Peyer's patch (tissue), 4 donors: ENCODE measurements around the gene RALGPS1. TPM values are rescaled to one million over a fixed set of nuclear protein-coding genes. Genes with fewer than 3 reads are reported as not detected.

Source experiments
- DNase-seq, 3 donors: peaks; one replicate each; pipeline ENCODE4 v3.0.0-alpha.2; 2017 to 2019
- H3K27ac ChIP-seq, 4 donors: fragments of 200-600 bp; sonication (generic); one replicate each; pipeline ENCODE4 v1.5.1; 2016 to 2019
- H3K27me3 ChIP-seq, 2 donors: fragments of 200-600 bp; sonication (generic); one replicate each; pipeline ENCODE4 v1.5.1; 2019
- H3K36me3 ChIP-seq, 3 donors: fragments of 200-600 bp; sonication (generic); one replicate each; pipeline ENCODE4 v1.5.1; 2016 to 2019
- H3K4me1 ChIP-seq, 4 donors: fragments of 200-600 bp; sonication (generic); one replicate each; pipeline ENCODE4 v1.5.1; 2016 to 2019
- H3K4me3 ChIP-seq, 4 donors: fragments of 200-600 bp; sonication (generic); 1 replicate in 3 of 4; 2 replicates in 1 of 4; pipeline ENCODE4 v1.5.1; 2016 to 2019; ENCODE audit warnings: mild to moderate bottlenecking in 1 of 4
- H3K9me3 ChIP-seq, 4 donors: fragments of 200-600 bp; sonication (generic); one replicate each; pipeline ENCODE4 v1.5.1; 2016 to 2019; ENCODE audit warnings: mild to moderate bottlenecking in 1 of 4
- POLR2A ChIP-seq, 2 donors: fragments of 450-650 bp; IDR thresholded peaks; one replicate each; pipeline ENCODE4 v1.5.1; 2017; ENCODE audit warnings: antibody characterized with exemption in 2 of 2, mild to moderate bottlenecking in 2 of 2, moderate library complexity in 2 of 2
- total RNA-seq, 4 donors: library from RNA; depleted of rRNA; stranded (reverse); fragments of >200 nt; gene quantifications; one replicate each; pipeline ENCODE4 v1.1.0, GENCODE V29; 2016
- TF ChIP-seq, protein P1 (sequence below), 6 experiments: fragments of 450-650 bp in 4 of 6; fragments of 200-600 bp in 2 of 6; sonication (generic) in 1 of 6; IDR thresholded peaks; one replicate each; pipeline ENCODE4 v1.5.1; 2017 to 2019; ENCODE audit warnings: antibody characterized with exemption in 6 of 6, mild to moderate bottlenecking in 3 of 6, moderate library complexity in 1 of 6

Gene RALGPS1
- total RNA-seq, 4 donors from 2014 or later: 38.8 to 158 (median 141) TPM

DNA sequence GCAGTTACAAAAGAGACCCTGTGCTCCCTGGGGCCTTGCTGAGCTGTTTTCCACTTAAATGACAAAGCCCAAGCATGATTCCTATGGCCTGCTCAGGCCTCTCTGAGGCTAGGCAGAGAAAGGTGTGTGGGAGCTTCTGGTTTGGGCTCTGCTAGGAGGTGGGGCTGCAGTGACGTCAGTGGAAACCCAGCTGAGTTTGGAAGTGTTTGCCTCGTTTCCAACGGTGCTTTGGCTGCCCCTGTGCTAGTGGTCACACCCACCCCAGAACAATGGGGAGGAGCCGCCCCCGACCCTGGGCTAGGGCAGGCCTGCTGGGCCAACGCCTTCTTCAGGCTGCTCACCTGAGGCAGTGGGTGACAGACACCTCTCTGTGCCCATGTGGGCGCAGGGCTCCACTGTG lies 197.5 kb downstream of the RALGPS1 start:
- TF ChIP-seq, protein P1, sequence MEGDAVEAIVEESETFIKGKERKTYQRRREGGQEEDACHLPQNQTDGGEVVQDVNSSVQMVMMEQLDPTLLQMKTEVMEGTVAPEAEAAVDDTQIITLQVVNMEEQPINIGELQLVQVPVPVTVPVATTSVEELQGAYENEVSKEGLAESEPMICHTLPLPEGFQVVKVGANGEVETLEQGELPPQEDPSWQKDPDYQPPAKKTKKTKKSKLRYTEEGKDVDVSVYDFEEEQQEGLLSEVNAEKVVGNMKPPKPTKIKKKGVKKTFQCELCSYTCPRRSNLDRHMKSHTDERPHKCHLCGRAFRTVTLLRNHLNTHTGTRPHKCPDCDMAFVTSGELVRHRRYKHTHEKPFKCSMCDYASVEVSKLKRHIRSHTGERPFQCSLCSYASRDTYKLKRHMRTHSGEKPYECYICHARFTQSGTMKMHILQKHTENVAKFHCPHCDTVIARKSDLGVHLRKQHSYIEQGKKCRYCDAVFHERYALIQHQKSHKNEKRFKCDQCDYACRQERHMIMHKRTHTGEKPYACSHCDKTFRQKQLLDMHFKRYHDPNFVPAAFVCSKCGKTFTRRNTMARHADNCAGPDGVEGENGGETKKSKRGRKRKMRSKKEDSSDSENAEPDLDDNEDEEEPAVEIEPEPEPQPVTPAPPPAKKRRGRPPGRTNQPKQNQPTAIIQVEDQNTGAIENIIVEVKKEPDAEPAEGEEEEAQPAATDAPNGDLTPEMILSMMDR (IDR thresholded peaks at IDR 0.05): no peak
- TF ChIP-seq POLR2A (IDR thresholded peaks at IDR 0.05): no peak
- no peaks in the 10 kb centered on the region for H3K36me3 ChIP-seq
- DNase-seq: no peak
- H3K4me1 ChIP-seq: peaks cover 0 to 18% (median 0%) of the 10 kb centered on the region in 4 donors
- no peaks in the 10 kb centered on the region for H3K27me3 ChIP-seq
- H3K9me3 ChIP-seq: no peaks in the 10 kb centered on the region
- H3K4me3 ChIP-seq: no peak overlapping the region
- peak overlapping the region in 1 of 4 donors; percentile 61 for H3K27ac ChIP-seq

DNA sequence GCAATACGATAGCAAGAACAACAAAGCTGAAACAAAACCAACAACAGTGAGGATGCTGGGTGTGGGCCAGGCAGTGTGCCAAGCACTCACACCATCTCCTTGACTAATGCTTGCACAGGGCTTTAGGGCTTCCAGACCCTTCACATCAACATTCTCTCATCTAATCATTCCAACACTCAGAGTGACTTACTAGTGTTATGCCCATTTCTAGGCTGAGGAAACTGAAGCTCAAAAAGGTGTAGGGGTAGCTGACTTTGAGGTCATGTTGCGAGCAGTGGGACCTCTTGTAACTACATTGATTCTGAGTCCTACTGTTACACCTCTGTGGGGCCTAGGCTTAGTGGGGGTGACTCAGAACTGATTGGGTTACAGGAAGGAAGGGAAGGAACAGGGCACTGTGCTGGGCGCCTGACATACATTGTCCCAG lies 198.2 kb downstream of the RALGPS1 start:
- Histone ChIP-seq H3K36me3 (no peaks in the 10 kb centered on the region), H3K9me3 (no peaks in the 10 kb centered on the region), H3K4me1 (peaks cover 0 to 18% (median 0%) of the 10 kb centered on the region in 4 donors), H3K27me3 (no peaks in the 10 kb centered on the region), H3K4me3 (no peak overlapping the region), H3K27ac (peak overlapping the region in 2 of 4 donors; percentile 19 to 61)
- DNase-seq: no peak
- no peak for TF ChIP-seq POLR2A (IDR thresholded peaks at IDR 0.05)

DNA sequence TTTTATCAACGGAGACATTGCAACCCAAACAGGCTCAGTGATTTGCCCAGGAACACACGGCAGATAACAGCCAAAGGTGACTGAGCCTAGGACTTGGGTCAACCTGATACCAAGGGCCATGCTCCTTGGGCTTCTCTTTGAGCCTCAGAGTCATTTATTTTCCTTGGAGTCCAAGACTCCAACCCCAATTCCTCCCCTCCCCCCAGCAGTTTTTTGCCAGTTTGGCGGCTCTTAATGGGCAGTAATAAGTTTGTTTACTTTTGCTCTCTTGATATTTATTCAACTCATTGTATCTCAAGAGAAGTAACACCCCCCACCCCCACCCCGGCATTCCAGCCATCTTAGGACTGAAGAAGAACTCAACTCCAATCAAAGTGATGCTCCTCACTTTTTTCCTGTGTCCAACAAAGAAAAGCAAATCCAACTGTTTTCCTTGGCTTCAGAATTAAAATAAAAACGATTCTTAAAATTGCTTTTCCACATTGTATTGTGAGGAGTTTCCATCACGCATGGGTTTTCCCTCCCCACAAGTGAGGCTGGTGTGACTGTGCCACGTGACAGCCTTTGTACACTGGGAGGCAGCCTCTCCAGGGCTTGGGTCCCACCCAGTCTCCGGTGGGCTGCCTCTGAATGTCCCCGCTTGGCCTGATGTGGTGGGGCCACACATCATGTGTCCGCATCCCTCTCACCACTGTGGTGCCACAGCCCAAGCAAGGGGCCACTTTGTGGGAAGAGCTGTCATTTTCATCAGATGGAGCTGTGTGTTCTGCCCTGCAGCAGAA lies 198.8 kb downstream of the RALGPS1 start:
- no peak overlapping the region for H3K4me3 ChIP-seq
- no peaks in the 10 kb centered on the region for H3K27me3 ChIP-seq
- no peaks in the 10 kb centered on the region for H3K9me3 ChIP-seq
- no peak for TF ChIP-seq POLR2A (IDR thresholded peaks at IDR 0.05)
- TF ChIP-seq, protein P1 (IDR thresholded peaks at IDR 0.05): no peak
- no peak for DNase-seq
- H3K27ac ChIP-seq: peak overlapping the region in 2 of 4 donors; percentile 19 to 61
- H3K4me1 ChIP-seq: peaks cover 0 to 18% (median 0%) of the 10 kb centered on the region in 4 donors
- peaks cover 0 to 6% (median 0%) of the 10 kb centered on the region in 3 donors for H3K36me3 ChIP-seq

DNA sequence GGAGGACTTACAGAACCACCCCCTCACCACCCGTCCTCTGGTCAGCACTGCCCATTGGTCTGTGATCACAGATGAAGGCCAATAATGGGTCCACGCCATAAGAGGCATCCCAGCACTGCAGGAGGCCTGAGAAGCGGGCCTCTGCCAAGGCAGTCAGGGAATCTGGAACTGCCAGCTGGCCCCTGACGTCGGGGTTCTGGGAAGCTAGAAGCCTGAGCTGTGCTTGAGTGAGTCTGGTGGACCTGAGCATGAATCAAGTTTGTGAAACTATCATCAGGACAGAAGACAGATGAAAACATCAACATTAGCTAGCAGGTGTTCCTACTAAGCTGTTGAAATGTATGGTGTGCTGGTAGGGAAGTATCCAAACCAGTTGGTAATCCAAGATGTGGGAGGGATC lies 200.0 kb downstream of the RALGPS1 start:
- DNase-seq: no peak
- no peak overlapping the region for H3K27ac ChIP-seq
- H3K9me3 ChIP-seq: no peaks in the 10 kb centered on the region
- TF ChIP-seq, protein P1 (IDR thresholded peaks at IDR 0.05): no peak
- no peak for TF ChIP-seq POLR2A (IDR thresholded peaks at IDR 0.05)
- H3K27me3 ChIP-seq: no peaks in the 10 kb centered on the region
- no peak overlapping the region for H3K4me3 ChIP-seq
- peaks cover 0 to 18% (median 0%) of the 10 kb centered on the region in 4 donors for H3K4me1 ChIP-seq
- peaks cover 0 to 16% (median 0%) of the 10 kb centered on the region in 3 donors for H3K36me3 ChIP-seq

DNA sequence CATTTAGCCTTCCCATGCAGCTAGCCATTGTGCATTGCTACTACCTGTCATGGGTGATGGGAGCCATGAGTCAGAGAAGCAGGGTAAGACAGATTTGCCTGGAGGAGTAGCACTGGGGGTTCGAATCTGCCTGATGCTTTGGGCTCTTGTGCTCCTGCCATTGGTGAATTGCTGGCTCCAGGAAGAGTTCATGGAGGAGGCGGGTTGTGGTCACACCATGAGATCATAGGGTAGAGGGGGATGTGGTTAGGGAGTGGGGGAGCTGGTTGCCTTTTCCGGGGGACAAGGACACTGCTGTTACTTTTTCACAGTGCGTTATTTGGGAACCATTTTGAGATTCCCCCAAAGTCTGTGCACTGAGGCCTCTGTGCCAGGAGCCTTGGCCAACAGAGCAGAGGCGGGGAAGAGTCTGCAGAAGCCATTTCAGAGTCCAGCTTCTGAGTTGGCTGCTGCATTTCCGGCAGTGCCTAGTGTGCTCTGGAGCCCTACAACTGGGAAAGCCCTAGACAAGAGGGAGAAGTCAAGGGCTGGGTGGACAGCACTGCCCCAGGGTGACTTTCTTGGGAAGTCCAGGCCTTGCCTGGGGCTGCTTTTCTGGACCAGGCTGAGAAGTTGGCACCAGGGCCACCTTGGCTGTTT lies 201.6 kb downstream of the RALGPS1 start:
- no peaks in the 10 kb centered on the region for H3K9me3 ChIP-seq
- H3K27ac ChIP-seq: no peak overlapping the region
- H3K4me1 ChIP-seq: peaks cover 0 to 18% (median 0%) of the 10 kb centered on the region in 4 donors
- no peak for TF ChIP-seq POLR2A (IDR thresholded peaks at IDR 0.05)
- TF ChIP-seq, protein P1 (IDR thresholded peaks at IDR 0.05): no peak
- no peaks in the 10 kb centered on the region for H3K27me3 ChIP-seq
- no peak overlapping the region for H3K4me3 ChIP-seq
- DNase-seq: no peak
- H3K36me3 ChIP-seq: peaks cover 0 to 16% (median 0%) of the 10 kb centered on the region in 3 donors

DNA sequence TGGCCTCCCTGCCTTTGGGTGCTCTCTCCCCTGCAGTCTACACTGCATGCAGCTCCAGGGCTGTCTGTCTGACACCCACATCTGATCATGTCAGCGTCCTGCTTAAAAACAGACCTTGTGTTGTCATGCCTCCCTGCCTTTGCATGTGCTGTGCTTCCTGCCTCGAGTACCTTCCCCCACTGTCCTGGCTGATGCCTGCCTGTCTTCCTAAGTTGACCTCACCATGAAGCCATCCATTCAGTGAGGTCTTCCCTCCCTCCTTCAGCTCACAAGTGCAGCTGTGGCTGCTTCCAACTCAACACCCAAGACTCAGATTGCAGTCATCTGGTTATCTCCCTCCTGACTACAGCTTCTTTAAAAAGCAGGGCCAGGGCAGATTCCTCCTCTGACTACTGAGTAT lies 202.4 kb downstream of the RALGPS1 start:
- no peaks in the 10 kb centered on the region for H3K27me3 ChIP-seq
- no peaks in the 10 kb centered on the region for H3K9me3 ChIP-seq
- peaks cover 0 to 16% (median 0%) of the 10 kb centered on the region in 4 donors for H3K4me1 ChIP-seq
- no peak overlapping the region for H3K27ac ChIP-seq
- no peak for DNase-seq
- TF ChIP-seq, protein P1 (IDR thresholded peaks at IDR 0.05): no peak
- TF ChIP-seq POLR2A (IDR thresholded peaks at IDR 0.05): no peak
- H3K4me3 ChIP-seq: no peak overlapping the region
- peaks cover 0 to 16% (median 0%) of the 10 kb centered on the region in 3 donors for H3K36me3 ChIP-seq
